T-helper 9 cell (primary cell): ENCODE results near the gene IL17C.

Experiments used
- DNase-seq: peaks from one replicate; pipeline ENCODE4 v3.0.0-alpha.2; 2020

IL17C gene

DNA sequence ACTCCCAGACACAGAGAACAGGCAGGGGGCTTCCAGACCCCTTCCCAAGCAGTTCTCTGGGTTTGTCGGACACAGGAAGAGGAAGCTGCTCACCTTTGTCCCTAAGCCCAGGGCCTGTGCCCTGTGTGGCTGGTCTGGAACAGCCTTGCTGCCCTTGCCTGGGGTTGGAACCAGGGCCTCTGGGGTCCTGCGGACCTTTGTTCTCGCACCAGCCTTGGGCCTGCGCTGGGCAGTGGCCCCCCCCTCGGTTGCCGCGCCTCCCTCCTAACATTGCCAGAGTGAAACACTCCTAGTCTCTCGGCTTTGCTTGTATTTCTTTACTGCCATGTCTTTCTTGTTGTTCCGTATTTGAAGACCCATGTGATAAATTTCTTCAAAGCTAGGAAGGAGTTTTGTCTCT lies 8.5 kb upstream of the IL17C start:
- DNase-seq: no peak

DNA sequence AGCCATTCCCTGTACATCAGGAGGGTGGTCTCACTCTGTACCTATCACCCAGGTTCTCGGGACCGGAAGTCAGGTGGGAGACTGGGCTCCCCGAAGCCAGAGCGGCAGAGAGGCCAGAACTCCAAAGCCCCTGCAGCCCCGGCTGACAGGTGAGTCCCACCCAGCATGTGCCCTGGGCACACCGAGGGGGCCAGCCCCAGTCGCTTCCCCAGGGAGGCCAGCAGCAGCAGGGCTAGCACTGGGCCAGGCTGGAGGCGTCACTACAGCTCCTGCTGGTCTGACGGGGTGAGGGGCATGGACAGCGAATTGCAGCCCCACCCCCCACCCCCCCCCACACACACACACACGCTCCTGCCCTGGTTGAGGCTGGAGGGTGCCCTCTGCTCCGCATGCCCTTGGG lies 7.9 kb upstream of the IL17C start:
- no peak for DNase-seq

DNA sequence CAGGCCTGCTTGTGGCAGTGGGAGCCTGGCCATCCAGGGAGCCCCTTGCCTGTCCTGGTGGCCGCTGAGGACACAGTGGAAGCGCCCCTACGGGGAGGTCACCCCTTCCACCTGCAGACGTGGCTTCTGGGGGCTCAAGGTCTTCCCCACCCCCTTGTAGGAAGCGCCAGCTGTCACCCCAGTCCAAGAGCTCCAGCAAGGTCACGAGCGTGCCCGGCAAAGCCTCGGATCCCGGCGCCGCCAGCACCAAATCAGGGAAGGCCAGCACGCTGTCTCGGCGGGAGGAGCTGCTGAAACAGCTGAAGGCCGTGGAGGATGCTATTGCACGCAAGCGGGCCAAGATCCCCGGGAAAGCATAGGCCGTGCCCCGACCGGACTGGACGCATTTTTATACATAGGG lies 7.4 kb upstream of the IL17C start:
- DNase-seq: no peak

DNA sequence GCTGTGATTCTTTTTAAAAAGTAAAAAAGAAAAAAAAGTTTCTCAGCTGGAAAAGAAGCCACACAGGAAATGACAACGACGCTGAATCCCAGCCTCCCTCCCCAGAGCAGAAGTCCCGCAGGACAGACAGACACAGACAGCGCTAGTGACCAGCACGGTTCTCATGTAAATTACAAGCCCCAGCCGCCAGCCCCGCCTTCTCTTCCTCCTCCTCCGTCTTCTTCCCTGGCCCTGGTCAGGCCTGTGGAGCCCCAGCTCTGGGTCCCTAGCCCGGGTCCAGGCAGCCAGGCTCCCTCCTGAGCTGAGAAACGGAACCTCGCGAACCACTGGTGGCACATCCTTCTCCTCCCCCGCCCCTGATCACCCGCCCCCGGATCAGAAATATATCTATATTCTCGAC lies 7.0 kb upstream of the IL17C start:
- DNase-seq: no peak

DNA sequence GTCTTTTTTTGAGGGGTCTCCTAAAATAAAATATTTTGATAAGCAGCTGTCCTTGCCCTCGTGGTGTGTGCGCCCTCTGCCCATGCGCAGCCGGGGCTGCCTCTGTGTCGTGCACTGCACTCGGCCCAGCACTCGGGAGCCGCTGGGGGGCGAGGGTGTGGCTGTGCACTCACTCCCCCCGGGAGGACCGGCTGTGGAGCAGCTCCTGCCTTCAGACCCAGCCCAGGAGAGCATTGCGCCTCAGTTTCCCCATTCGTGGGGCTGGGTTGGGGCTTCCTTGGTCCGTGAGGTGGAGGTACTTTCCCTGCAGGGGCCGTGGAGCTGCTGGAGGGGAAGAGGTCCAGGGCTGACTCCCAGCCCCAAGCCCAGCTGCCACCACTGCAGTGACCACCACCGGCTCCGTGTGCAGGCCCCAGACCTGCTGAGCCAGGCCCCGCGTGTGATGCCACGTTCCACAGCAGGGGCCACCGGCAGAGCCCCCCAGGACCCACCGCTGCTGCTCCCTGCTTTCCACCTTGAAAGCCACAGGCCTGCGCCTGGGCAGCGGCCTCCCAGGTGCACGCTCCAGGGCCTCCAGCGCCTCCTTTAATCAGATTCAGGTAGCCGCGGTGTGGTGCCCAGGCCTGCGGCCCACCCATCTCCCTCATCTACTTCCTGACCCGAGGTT lies 6.3 kb upstream of the IL17C start:
- no peak for DNase-seq

DNA sequence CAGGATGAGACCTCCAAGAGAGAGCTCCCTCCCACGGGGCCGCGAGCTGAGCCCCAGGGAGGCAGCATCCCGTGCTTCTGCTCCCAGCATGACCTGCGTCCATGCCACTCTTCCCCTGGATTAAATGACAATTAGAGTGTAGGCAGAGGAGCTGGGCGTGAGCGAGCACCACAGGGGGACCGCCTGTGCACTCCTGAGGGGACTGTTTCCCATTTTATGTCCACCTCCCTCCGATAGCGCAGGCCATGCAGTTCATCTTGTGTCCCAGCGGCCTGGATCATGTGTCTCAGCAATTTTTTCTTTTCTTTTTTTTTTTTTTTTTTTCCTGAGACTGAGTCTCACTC lies 5.8 kb upstream of the IL17C start:
- DNase-seq: no peak

DNA sequence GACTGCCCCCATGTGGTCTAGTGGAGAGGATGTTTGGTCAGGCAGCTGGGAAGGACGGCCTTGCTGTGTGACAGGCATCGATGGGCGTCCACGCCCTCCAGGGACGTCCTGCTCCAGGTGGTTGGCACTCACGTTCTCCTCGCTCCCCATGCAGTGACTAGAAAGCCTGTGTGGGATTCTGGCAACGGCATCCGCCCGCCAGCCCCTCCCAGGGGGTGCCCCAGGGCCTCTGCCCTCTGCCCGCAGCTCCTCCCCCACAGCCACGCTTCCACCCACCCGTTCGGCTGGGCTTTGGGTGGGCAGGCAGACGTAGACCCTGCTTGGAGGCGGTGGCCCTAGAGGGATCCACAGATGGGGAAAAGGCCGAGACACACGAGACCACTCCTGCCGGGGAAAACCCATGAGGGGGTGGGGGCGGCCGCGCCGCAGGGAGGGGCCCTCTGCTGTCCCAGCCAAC lies 4.7 kb upstream of the IL17C start:
- DNase-seq: peak; percentile 53

DNA sequence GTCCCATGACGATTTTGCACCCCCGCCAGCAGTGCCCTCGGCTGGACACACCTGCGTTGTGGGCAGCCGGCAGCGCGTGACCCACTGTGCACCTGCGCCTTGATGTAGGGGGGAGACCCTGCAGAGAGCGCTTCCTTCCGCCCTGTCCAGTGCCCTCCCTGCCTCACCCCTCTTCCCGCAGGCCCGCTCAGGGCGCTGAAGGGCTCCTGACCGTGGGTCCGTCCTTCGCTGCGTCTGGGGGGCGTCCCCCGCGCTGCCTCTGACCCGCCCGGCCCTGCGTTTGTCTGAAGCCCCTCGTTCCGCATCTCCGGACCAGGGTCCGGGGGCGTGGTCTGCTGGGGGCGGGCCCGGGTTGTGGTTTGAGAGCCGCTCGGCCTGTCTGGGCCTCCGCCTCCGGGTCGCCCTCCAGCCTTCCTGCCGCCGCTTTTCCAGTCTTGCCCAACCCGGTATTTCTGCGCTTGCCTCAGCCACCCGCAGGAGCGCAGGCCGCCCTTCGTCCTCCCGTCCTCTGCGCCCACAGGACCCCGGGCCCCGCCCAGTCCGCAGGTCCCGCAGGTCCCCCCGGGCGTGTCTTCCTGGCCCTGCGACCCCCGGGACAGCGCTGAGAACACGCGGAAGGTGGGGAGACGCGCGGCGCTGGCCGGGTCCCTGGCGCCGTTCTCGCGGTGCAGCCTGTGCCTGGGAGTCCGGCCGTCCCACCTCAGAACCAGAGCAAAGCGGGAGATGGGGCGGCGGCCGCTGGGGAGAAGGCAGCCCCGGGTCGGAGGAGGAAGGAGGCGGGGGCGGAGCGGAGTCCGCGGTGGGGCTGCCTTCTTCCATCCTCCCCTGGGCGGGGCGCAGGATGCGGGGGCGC lies 4.0 kb upstream of the IL17C start:
- peak; percentile 50 for DNase-seq

DNA sequence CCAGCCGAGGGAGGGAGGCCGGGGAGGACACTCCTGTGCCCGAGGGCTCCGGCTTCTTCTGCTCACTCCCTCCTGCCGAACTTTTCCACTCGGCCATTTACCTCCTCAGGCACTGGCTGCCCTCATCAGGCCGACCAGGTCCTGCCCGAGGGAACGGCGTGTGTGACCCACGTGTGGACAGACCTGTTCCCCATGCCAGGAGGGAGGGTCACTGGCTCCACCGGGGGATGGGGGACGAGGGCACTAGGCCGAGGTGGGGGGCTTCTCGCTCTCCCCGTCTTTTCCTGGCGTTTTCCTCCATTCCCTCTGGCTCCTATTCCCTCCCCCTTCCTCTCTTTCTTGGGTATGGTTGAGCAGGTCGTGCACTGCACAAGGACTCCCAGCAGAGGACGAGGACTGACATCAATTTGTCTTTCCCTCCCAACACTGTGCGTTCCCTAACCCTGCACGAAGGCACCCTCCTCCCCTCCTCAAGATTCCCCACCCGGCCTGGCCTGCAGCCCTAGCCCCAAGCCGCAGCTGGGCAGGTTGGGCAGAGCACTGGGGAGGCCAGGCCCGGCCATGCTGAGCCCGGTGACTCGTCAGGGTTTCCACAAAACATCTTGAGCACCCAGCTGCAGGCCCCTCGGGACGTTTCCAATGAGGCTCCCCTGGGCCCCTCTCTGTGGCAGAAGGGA lies 3.2 kb upstream of the IL17C start:
- DNase-seq: no peak

DNA sequence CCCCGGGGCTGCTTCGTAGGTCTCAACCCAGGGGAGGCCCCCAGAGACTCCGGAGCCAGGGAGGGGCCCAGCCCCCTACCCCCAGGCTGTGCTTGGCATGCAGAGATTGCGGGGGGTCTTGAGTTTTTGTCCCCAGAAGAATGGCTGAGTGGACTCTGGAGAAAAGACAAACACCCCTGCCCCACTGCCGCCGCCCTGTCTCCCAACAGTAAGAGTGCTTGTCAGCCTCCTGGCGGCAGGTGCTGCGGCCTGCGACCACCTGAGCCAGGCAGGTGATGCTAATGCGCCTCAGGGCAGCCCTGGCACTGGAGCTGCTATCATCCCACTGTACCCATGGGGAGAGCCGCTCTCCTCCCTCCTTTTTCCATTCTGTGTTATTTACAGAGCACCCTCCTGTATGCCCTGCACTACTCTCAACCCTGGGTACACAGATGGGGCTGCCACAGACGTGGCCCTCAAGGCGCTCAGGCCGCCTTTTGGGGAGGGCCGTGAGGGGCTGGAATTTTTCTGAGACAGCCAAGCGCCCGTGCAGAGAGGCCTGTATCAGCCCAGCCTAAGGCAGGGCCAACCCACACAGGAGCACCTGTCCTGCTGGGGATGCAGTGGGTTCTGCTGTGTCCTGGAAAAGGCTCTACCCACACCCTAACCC lies 2.6 kb upstream of the IL17C start:
- DNase-seq: no peak

DNA sequence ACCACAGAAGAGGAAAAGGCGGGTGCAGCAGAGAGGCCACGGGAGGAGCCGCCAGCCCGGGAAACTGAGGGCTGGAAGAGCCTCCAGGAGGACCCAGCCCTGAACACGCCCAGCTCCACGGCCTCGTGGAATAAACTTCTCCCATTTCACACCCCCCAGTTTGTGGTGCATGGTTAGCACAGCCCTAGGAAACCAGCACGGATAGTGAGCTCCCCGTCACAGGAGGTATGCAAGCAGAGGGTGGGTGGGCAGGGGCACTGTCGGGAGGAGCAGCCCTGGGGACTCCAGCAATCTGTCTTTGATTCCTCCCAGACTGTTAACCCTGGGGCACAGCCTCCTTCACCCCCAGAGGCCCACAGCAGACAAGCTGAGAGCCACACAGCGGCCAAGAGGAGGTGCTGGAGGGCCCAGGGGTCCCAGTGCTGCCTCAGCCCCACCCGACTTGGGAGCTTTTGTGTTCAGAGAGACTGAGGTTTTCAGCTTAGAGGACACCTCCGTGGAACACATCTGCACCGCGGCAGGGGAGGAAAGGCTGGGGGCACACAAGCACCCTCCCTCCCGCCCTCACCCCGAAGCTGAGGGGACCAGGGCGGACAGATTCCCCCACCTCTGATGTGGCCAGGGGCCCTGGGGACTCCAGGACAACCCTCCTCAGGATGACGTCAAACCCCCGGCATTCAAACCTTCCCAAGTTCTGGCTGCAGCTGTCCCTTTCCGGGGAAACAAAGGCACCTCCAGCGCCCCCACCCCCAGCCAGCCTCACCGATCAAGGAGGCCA lies 1.7 kb upstream of the IL17C start:
- DNase-seq: no peak

DNA sequence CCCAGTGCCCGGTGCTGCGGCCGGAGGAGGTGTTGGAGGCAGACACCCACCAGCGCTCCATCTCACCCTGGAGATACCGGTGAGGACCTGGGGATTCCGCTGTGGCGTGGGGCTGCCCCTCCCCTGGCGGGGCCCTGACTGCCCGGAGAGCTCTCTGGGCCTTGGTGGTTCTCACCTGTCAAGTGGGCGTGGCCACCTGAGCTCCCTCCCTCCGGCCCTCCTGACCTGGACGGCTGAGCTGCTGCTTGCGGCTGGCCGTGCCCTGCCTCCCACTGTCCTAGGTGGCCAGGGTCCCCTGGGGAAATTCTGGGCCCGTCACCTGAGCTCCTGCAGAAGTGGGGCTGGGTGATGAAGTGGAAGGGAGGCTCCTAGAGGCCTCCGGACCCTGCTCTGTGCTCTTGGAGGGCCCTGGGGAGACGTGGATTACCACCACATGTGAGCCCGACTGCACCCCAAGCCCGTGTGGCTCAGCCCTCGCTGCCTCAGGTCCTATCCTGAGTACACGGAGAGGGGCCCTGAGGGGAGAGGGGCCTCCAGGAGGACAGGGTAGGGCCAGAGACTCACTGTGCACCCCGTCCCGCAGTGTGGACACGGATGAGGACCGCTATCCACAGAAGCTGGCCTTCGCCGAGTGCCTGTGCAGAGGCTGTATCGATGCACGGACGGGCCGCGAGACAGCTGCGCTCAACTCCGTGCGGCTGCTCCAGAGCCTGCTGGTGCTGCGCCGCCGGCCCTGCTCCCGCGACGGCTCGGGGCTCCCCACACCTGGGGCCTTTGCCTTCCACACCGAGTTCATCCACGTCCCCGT lies 1.1 kb downstream of the IL17C start:
- no peak for DNase-seq

DNA sequence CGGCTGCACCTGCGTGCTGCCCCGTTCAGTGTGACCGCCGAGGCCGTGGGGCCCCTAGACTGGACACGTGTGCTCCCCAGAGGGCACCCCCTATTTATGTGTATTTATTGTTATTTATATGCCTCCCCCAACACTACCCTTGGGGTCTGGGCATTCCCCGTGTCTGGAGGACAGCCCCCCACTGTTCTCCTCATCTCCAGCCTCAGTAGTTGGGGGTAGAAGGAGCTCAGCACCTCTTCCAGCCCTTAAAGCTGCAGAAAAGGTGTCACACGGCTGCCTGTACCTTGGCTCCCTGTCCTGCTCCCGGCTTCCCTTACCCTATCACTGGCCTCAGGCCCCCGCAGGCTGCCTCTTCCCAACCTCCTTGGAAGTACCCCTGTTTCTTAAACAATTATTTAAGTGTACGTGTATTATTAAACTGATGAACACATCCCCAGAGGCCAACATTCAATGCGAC lies 1.7 kb downstream of the IL17C start:
- no peak for DNase-seq

DNA sequence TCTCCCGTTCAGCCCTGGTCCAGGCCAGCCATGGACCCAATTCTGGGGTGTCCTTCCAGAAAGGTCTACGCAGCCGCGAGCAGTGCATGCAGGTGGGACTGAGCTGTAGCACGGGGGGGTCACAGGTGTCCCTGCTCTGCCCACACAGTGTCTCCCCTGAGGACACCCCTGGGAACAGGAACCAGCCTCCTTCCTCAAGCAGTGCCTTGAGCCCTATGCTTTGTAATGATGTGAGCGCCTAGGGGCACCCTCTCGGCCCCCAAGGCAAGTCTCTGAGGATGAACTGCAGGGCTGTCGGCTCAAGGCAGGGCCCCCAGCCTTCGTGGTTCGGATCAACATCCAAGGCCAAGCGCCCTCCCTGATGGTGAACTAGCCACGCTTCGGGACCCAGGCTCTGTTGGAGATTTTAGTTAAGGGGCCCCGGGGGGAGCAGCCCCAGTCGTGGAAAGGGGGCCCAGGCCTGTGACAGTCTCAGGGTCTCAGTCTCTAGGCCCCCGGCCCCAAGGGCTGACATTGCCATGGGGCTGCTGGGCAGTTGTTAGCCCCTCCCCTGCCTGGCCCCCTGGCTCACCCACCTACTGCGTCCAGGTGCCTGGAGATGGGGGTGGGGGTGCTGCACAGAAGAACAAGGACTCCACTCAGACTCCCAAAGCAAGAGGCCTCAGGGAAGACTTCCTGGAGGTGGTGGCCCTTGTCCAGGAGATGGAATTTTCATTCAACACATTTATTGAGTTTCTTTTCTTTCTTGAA lies 2.3 kb downstream of the IL17C start:
- DNase-seq: no peak

DNA sequence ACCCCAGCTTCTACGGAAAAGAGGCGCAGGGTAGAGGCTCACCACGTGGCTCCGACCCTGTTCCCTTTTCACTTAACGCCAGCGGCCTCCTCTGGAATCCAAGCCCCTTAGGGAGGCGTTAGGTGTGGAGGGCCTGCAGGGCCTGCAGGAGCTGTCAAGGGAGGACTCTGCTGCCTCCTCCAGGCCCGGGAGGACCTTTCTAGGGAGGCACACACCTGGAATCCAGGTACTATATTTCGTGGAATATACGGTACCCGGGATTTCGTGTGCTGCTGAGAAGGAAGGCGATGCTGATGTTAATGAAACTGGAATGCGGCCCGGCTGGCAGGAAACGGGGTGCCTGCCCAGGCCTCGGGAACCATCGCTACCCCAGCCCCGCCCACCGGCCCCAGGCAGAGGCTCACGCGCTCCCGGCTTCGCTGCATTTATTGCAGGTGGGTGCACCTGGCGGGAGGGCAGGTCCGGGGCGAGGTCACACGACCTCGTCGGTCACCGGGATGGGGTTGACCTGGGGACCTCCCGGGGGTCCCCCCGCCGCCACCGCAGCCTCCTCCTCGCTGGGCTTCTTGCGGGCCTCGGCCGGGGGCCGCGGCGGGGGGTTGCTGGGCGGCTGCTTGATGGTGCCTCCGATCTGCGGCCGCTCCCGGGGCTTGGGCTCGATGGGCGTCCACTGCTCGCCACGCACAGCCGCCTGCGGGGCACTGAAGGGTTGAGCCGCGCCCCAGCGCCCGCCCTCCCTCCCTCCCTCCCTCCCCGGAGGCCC lies 4.7 kb downstream of the IL17C start:
- no peak for DNase-seq

DNA sequence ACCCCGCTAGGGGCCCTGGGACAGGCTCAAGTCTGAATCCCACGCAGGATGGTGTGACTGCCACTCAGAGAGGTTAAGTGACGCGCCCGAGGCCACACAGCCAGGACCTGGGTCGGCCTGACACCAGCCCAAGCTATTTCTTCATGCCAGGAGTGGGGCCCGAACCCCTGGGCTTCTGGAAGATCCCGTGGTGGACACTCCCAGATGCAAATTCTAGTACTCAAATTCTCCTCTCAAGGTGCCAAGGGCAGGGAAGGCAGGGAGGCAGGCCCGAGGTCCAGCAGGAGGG lies 5.2 kb downstream of the IL17C start:
- no peak for DNase-seq

DNA sequence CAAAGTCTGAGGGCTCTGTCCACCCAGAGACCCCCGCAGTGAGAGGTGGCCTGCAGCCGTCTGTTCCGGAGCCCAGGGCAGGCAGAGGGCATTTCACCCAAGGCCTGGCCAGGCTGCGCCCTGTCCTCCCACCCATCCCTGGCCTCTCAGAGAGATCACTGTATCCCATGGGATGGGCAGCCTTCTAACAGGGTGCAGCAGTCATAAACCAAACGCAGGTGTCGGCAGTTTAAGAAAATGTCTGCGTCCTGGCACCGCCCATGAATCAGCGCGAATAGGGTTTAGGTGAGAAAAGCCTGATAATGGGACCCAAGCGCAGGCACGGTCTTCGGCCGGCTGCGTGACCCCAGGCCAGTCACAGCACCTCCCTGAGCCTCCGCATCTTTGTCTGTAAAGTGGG lies 7.1 kb downstream of the IL17C start:
- DNase-seq: no peak

DNA sequence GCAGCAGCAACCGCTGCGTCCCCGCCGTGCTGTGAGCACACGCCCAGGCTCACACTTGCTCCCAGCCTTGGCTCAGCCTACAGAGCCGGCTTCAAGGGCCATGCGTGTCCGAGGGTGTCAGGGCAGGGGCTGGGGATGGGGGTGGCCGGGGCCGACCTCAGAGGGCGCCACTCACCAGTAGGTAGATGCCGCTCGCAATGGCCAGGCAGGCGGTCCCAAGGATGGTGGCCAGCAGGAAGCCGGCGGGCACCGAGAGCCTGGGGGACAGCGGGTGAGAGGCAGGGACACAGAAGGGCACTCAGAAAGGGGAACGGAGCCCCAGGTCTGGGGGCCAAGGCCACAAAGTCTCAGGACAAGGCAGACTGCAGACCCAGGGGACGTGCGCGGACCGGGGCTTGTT lies 7.6 kb downstream of the IL17C start:
- DNase-seq: no peak

DNA sequence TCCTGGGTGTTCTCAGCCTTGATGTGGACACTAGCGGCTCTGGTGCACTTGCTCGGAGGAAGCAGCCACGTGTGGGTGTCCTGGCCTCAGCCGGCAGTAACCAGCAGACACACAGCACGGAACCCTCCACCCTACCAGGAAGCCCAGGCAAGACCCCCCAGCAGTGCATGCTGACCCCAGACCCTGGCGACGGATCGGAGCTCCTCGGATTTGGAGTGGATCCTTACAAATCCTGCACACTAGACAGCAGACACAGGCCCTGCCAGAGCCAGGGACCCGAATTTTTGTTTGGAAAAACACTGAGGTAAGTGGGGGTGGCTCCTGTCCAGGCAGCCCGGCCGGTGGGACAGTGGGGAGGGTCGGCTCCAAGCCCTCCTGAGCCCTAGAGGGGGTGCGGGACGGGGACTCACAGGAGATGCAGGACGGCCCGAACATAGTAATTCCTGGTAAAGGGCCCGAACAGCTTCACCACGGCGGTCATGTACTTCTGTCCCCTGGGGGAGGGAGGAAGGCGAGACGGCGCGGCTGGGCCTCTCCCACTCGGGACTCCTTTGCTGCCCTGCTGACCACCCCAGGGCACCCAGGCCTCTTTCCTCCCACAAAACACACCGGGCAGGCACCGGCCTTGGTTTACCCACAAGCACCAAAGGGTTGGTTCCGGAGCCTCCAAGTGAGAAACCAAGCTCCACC lies 8.1 kb downstream of the IL17C start:
- DNase-seq: no peak
